Calu3 (cell line): ENCODE measurements around the gene COG3. TPM values are rescaled to one million over a fixed set of nuclear protein-coding genes. Genes with fewer than 3 reads are reported as not detected.

Experiments
- BruUV-seq: library from RNA; stranded (reverse); fragments of 400-500 nt; replicated peaks from 2 replicates; lab custom pipeline; 2021; lab: Mats Ljungman, UMichigan
- CTCF ChIA-PET: fragments of 300-600 bp; sonication (Branson Sonifier 250); formaldehyde crosslinking; loops from one replicate; lab custom pipeline; 2022; ENCODE audit warnings: antibody characterized with exemption; lab: Charles Lee
- DNase-seq: peaks from one replicate; pipeline ENCODE4 v3.0.0; 2022
- H3K27ac Mint-ChIP-seq: one replicate; pipeline ENCODE4 v1.8.0; 2022; ENCODE audit warnings: mixed read lengths; ENCODE audit not compliant: unreplicated experiment
- H3K27me3 Mint-ChIP-seq: one replicate; pipeline ENCODE4 v1.8.0; 2022; ENCODE audit warnings: mixed read lengths; ENCODE audit not compliant: unreplicated experiment
- H3K36me3 Mint-ChIP-seq: one replicate; pipeline ENCODE4 v1.8.0; 2022; ENCODE audit warnings: mild to moderate bottlenecking, moderate library complexity, mixed read lengths; ENCODE audit not compliant: insufficient read depth, unreplicated experiment
- H3K4me1 Mint-ChIP-seq: one replicate; pipeline ENCODE4 v1.8.0; 2022; ENCODE audit warnings: mild to moderate bottlenecking, low read depth, mixed read lengths; ENCODE audit not compliant: unreplicated experiment
- H3K4me3 Mint-ChIP-seq: one replicate; pipeline ENCODE4 v1.8.0; 2022; ENCODE audit warnings: mild to moderate bottlenecking, low read depth, moderate library complexity, mixed read lengths; ENCODE audit not compliant: unreplicated experiment
- H3K9me3 Mint-ChIP-seq: one replicate; pipeline ENCODE4 v1.8.0; 2022; ENCODE audit warnings: low read depth, mixed read lengths; ENCODE audit not compliant: unreplicated experiment
- intact Hi-C: fragments of 100-400 bp; cut with micrococcal nuclease; formaldehyde crosslinking; loops from one replicate; pipeline ENCODE4 v1.10.0; 2022; ENCODE audit not compliant: unreplicated experiment
- total RNA-seq: library from RNA; stranded (reverse); gene quantifications from 2 replicates; pipeline ENCODE4 v1.2.3, GENCODE V29; 2022
- TF ChIP-seq, protein P1 (sequence below): fragments of 200-600 bp; IDR thresholded peaks from one replicate; pipeline ENCODE4 v1.8.0; 2022; ENCODE audit warnings: antibody characterized with exemption; ENCODE audit not compliant: unreplicated experiment

COG3 gene
- total RNA-seq, 1 experiment from 2014 or later, result 21.6 TPM

DNA sequence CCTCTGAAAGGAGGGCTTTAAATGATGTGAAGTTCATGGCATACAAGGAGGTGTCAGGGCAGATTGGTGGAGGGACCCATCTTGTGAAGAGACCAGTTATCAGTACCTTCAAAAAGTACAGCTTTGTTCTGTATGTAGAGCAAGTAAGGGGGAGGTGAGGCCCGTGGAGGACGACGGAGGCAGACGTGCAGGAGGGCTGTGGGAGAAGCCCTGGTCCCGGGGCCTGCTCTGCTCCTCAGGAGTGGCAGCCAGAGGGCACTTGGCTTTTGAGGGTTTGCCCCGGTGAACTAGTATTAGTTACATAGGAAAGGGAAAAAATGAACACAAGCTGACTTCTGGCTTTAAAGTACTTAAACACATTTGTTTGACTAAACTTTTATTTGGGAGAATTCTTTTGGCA, 42.1 kb downstream of the COG3 start:
- Mint-ChIP-seq H3K9me3 (no peaks in the 10 kb centered on the region), H3K4me3 (no peak overlapping the region), H3K4me1 (peaks cover 8% of the 10 kb centered on the region), H3K27me3 (no peaks in the 10 kb centered on the region), H3K36me3 (peaks cover 35% of the 10 kb centered on the region), H3K27ac (no peak overlapping the region)
- DNase-seq, result no peak
- no TSS peak for BruUV-seq
- CTCF ChIA-PET, result no interaction called here
- intact Hi-C loops, result no loop called here
- TF ChIP-seq, protein P1, sequence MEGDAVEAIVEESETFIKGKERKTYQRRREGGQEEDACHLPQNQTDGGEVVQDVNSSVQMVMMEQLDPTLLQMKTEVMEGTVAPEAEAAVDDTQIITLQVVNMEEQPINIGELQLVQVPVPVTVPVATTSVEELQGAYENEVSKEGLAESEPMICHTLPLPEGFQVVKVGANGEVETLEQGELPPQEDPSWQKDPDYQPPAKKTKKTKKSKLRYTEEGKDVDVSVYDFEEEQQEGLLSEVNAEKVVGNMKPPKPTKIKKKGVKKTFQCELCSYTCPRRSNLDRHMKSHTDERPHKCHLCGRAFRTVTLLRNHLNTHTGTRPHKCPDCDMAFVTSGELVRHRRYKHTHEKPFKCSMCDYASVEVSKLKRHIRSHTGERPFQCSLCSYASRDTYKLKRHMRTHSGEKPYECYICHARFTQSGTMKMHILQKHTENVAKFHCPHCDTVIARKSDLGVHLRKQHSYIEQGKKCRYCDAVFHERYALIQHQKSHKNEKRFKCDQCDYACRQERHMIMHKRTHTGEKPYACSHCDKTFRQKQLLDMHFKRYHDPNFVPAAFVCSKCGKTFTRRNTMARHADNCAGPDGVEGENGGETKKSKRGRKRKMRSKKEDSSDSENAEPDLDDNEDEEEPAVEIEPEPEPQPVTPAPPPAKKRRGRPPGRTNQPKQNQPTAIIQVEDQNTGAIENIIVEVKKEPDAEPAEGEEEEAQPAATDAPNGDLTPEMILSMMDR, result no peak

DNA sequence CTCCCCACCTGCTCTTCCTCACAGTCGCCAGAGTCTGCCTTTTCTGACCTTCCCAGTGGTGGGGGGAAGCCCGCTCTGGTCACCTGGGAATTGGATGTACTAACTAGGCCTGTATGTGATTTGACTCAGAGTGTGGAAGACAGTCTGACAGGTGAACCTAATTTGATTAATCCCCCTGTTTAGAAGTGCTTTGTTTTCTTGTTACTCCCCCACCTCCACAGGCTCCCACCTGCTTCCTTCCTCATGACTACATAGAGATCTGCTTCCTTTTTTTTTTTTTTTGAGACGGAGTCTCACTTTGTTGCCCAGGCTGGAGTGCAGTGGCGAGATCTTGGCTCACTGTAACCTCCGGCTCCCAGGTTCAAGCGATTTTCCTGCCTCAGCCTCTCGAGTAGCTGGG, 44.0 kb downstream of the COG3 start:
- BruUV-seq, result no TSS peak
- CTCF ChIA-PET, result no interaction called here
- no peak for DNase-seq
- no peak overlapping the region for H3K27ac Mint-ChIP-seq
- intact Hi-C loops, result no loop called here
- no peaks in the 10 kb centered on the region for H3K4me1 Mint-ChIP-seq
- H3K36me3 Mint-ChIP-seq, result peaks cover 29% of the 10 kb centered on the region
- no peak overlapping the region for H3K4me3 Mint-ChIP-seq
- no peaks in the 10 kb centered on the region for H3K27me3 Mint-ChIP-seq
- TF ChIP-seq, protein P1, result no peak
- H3K9me3 Mint-ChIP-seq, result no peaks in the 10 kb centered on the region

DNA sequence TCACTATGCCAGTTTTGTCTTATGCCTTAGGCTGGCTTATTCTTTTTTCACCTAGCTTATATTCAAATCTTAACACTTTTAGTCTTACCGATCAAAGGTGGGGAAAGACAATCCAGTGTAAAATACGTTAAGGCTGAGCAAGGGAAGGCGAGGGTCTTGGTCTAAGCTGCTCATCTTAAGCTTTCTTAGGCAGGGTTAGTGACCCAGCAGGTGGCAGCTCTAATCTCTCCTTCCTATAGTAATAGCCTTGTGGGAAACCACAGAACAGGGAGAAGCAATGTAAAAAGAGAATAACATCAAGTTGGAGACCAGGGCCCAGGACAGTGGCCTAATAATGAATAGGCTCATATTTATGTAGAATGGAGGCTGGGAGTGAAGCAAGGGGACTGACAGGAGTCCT, 45.9 kb downstream of the COG3 start:
- TF ChIP-seq, protein P1, result no peak
- no TSS peak for BruUV-seq
- H3K4me3 Mint-ChIP-seq, result no peak overlapping the region
- H3K27ac Mint-ChIP-seq, result no peak overlapping the region
- peaks cover 24% of the 10 kb centered on the region for H3K36me3 Mint-ChIP-seq
- H3K4me1 Mint-ChIP-seq, result no peaks in the 10 kb centered on the region
- CTCF ChIA-PET, result no interaction called here
- DNase-seq, result no peak
- H3K9me3 Mint-ChIP-seq, result no peaks in the 10 kb centered on the region
- H3K27me3 Mint-ChIP-seq, result no peaks in the 10 kb centered on the region
- intact Hi-C loops, result no loop called here

DNA sequence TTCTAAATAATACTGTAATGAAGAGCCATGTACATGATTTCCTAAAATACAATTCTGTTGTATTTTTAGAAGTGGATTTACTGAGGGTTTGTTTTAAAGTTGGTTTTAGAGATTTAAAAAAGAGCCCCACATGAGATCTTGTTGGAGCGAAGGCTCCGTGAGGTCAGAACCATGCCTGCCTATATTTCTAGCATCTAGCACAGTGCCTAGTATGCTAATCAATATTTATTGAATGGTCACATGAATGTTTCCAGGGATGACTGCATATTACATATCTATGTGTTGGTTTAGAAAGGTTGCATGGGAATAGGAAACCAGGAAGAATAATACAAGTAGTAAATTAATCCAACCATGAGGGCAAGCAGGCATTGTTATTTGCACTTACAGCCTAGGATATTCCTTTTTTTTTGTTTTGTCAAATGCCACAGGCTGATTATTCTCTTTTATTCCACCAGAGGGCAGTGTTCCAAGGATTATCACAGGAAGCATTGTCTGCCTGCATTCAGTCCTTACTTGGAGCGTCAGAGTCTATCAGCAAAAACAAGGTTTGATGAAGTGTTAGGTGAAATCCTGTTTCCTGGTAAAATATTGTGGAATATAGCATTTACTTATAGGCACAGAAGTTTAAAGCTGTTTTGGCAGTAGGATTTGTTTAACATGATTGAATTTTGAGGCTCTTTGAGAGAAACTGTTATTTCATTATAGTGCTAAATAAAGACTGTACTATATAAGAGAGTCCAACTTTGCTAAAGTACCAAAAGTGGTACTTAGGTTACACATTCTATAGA, 46.8 kb downstream of the COG3 start:
- no TSS peak for BruUV-seq
- Mint-ChIP-seq H3K4me1 (no peaks in the 10 kb centered on the region), H3K27ac (no peak overlapping the region), H3K4me3 (no peak overlapping the region), H3K9me3 (no peaks in the 10 kb centered on the region), H3K27me3 (no peaks in the 10 kb centered on the region), H3K36me3 (peaks cover 18% of the 10 kb centered on the region)
- CTCF ChIA-PET, result no interaction called here
- TF ChIP-seq, protein P1, result no peak
- intact Hi-C loops, result no loop called here
- peak; percentile 19 for DNase-seq
